ENCODE results near the gene ZSCAN12.

GRCh38 chr6:28380381-28380780 is 19.2 kb downstream of the ZSCAN12 start:
- no peak for TF ChIP-seq EP300 (IDR thresholded peaks at IDR 0.05)
- no peak for TF ChIP-seq CTCF (IDR thresholded peaks at IDR 0.05)
- TF ChIP-seq POLR2A (IDR thresholded peaks at IDR 0.05): no peak

All from ovary (tissue), 3 donors.